ENCODE measurements around the gene SRRM5.

GRCh38 chr19:43575156-43575950, 36.5 kb upstream of the SRRM5 start, which contains the start of the genes PINLYP and XRCC1:
- no peak for TF ChIP-seq ZKSCAN1 (IDR thresholded peaks at IDR 0.05; ENCODE audit: low read length)
- TF ChIP-seq IRF9 (CRISPR knock-in tag; IDR thresholded peaks at IDR 0.05; ENCODE audit: borderline replicate concordance) = no peak

All from HepG2 (cell line).